Mammary epithelial cell (primary cell): ENCODE data around the gene U2AF1L4.

Experiments used
- EZH2 ChIP-seq: IDR thresholded peaks from 2 replicates; pipeline ENCODE4 v1.6.1; 2012; ENCODE audit warnings: low read length, inconsistent platforms, borderline replicate concordance
- TF ChIP-seq, protein P1 (sequence below), 2 donors: IDR thresholded peaks in 1 of 2; conservative IDR thresholded peaks in 1 of 2; 2 replicates each; pipeline ENCODE4 v1.5.1; 2011 to 2012; ENCODE audit warnings: inconsistent platforms in 2 of 2, low read length in 2 of 2, mild to moderate bottlenecking in 2 of 2, control low read depth in 1 of 2, low read depth in 1 of 2; ENCODE audit not compliant: insufficient read depth in 1 of 2; ENCODE audit errors: extremely low read depth in 1 of 2

DNA sequence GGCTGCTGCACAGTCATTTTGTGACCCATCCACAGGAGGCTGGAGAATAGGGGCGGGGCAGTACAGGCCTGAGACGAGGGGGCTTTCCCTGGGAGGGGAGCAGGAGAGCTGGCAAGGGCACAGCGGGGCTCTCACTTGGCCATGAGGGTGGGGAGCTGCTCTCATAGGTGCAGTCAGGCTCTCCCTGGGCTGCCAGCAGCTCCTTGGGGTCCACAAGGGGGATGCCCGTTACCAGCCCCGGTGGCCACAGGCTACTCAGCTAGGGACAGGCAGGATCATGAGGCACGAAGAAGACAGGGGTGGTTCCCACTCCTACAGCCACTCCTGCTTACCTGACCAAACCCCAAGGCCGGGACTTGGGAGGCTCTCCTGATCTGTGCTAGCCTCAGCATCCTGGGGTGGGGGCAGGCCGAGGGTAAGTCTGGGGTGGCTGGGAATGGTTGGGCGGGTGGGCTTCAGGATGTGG is 46.6 kb upstream of the U2AF1L4 start:
- TF ChIP-seq EZH2 = no peak
- TF ChIP-seq, protein P1, sequence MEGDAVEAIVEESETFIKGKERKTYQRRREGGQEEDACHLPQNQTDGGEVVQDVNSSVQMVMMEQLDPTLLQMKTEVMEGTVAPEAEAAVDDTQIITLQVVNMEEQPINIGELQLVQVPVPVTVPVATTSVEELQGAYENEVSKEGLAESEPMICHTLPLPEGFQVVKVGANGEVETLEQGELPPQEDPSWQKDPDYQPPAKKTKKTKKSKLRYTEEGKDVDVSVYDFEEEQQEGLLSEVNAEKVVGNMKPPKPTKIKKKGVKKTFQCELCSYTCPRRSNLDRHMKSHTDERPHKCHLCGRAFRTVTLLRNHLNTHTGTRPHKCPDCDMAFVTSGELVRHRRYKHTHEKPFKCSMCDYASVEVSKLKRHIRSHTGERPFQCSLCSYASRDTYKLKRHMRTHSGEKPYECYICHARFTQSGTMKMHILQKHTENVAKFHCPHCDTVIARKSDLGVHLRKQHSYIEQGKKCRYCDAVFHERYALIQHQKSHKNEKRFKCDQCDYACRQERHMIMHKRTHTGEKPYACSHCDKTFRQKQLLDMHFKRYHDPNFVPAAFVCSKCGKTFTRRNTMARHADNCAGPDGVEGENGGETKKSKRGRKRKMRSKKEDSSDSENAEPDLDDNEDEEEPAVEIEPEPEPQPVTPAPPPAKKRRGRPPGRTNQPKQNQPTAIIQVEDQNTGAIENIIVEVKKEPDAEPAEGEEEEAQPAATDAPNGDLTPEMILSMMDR (conservative IDR thresholded peaks at IDR 0.05 in 1 of 2, IDR thresholded peaks at IDR 0.05 in 1 of 2; ENCODE audit: extremely low read depth in 1 of 2, insufficient read depth in 1 of 2, low read depth in 1 of 2, low read length in 2 of 2) = no peak
